Body of pancreas (tissue), 4 donors: ENCODE data around the gene GPR176.

ENCODE experiments used
- CTCF ChIP-seq, 7 experiments: fragments of 450-650 bp in 4 of 7; fragments of 200-600 bp in 3 of 7; sonication (generic) in 3 of 7; IDR thresholded peaks; one replicate each; pipeline ENCODE4 v1.5.1; 2016 to 2019; ENCODE audit warnings: antibody characterized with exemption in 7 of 7
- POLR2A ChIP-seq, 3 donors: fragments of 450-650 bp; IDR thresholded peaks; one replicate each; pipeline ENCODE4 v1.6.1; 2016; ENCODE audit warnings: antibody characterized with exemption in 3 of 3, mild to moderate bottlenecking in 2 of 3

GRCh38 chr15:39781147-39781966 is 138.7 kb downstream of the GPR176 start:
- no peak for TF ChIP-seq CTCF (IDR thresholded peaks at IDR 0.05)
- no peak for TF ChIP-seq POLR2A (IDR thresholded peaks at IDR 0.05)
